Activated CD4-positive, alpha-beta T cell treated with anti-CD3 and anti-CD28 coated beads, Interleukin-2, amount 50 U/mL, for 4 hours (primary cell): ENCODE data around the gene SNAPC2.
"Not testable (repeated sequence)": the region's sequence is repeated elsewhere in the genome, so short reads cannot be mapped to it uniquely, and the experiment has no call there.

Source experiments
- DNase-seq, 2 experiments: peaks; one replicate each; pipeline ENCODE4 v3.0.0-alpha.2; 2020

Gene SNAPC2

DNA sequence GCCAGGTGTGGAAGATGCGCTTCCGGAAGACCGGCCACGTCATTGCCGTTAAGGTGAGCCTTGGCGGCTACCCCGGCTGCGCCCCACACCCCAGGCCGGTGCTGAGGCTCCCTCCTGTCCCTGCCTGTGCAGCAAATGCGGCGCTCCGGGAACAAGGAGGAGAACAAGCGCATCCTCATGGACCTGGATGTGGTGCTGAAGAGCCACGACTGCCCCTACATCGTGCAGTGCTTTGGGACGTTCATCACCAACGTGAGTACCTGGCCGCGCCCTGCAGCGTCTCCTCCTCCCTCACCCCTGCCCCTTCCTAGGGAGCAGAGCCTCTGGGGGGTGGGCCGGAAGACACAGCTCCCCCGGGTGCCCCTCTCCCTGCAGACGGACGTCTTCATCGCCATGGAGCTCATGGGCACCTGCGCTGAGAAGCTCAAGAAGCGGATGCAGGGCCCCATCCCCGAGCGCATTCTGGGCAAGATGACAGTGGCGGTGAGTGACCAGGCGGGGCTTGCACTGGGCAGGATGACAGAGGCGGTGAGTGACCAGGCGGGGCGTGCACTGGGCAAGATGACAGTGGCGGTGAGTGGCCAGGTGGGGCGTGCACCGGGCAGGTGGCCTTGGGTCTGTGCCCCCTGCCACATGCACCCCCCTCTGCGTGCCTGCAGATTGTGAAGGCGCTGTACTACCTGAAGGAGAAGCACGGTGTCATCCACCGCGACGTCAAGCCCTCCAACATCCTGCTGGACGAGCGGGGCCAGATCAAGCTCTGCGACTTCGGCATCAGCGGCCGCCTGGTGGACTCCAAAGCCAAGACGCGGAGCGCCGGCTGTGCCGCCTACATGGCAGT lies 9.6 kb upstream of the SNAPC2 start:
- DNase-seq: no peak

DNA sequence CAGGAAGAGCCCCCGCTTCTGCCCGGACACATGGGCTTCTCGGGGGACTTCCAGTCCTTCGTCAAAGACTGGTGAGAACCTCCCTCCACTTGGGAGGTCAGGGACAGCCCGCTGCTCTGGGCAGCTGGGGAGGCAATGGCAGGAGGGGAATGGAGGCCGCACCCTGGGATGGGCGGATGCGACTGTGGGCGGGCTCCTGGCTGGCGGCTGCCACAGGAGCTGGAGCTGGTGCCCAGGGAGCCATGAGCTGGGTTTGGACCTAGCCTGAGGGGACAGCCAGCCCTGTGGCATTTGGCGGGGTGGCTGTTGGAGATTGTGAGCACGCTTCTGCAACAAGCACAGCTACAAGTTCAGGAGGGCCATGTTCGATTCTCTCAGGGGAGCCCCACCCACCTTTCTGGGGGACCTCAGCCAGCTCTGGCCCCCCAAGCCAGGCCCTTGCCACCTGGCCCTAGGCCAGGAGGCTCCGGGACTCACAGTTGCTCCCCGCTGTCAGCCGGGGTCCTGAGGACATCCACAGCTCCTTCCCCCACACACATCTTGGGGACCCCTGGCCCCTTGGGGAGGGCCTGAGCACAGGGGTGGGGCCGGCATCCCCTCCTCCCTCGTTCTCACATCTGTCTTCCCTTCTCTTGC lies 8.5 kb upstream of the SNAPC2 start:
- no peak for DNase-seq

DNA sequence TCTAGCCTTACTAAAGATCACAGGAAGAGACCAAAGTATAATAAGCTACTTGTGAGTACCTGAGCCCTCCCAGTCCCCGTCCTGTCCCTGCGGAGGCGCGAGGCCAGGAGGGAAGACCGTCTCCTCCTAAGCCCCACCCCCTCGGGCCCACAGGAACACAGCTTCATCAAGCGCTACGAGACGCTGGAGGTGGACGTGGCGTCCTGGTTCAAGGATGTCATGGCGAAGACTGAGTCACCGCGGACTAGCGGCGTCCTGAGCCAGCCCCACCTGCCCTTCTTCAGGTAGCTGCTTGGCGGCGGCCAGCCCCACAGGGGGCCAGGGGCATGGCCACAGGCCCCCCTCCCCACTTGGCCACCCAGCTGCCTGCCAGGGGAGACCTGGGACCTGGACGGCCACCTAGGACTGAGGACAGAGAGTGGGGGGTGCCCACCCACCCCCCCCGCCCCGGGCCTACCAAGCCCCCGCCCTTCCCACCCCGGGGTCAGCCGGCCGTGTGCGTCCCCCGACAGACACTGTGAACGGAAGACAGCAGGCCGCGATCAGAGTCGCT lies 7.9 kb upstream of the SNAPC2 start:
- no peak for DNase-seq

DNA sequence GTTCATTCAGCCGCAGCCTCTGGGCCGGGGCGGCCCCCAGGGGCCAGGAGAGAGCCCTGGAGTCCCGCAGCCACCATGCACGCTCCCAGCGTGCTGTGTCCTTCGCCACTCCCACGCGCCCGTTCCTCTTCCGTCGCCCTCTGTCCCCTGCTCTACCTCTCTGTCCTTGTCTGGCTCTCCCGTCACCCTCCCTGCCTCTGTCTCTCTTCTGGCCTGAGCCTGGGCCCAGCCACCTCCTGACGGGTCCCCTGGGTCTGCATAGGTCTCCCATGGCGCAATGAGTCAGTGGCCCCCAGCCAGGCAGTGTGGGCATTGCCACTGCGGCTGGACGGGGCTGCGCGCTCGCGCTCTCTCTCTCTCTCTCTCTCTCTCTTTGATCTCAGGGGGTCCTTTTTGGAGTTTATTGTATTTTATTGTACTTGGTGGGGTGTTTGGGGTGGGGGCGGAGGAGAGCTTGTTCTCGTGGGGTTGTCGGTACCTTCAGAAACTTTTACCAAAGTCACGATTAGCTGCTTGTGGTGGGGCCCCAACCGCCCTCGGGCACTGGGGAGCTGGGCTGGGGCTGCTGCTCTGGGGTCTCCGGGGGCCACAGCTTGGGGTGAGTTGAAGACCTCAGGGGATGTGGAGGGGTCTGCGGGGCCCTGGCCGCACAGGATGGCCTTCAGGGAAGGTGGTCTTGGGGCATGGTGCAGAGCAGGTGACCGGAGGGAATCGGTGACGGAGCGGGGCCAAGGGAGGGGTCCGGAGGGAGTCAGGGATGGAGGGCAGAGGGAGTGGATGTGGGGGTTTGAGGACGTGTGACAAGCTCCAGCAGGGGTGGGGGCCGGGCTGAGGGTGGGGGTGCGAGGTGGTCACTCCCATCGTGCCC lies 7.2 kb upstream of the SNAPC2 start:
- DNase-seq: no peak

DNA sequence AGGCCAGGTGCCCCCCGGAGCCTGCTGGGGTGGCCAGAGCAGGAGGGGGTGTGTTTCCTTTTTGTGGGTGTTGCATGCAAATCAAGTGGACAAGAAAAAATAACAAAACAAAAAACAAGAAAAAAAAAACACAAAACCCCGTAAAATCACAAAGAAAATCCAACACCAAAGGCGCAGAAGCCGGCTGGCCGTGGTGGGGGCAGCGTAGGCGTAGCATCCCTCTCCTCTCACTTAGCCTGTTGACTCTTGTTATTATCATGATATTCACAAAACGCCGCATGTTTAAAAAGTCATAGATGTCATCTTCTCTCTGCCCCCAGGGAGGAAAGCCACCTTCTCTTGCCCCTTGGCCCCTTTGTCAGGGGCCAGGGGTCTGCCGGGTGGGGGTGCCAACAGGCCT lies 6.5 kb upstream of the SNAPC2 start:
- DNase-seq: no peak

DNA sequence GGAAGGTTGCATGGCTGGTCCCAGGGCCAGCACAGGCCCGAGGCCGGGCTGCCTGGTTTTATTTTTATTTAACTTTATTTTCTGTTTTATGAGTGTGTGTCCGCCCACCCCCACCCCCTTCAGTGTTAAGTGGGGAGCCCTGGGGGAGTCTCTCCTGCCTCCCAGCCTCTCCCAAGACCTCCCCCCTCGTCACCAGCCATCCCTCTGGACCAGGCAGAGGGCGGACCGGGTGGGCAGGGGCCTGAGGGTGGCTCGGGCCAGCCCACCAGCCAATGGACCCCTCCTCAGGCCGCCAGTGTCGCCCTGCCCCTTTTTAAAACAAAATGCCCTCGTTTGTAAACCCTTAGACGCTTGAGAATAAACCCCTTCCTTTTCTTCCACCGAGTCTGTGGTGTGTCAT lies 6.0 kb upstream of the SNAPC2 start:
- no peak for DNase-seq

DNA sequence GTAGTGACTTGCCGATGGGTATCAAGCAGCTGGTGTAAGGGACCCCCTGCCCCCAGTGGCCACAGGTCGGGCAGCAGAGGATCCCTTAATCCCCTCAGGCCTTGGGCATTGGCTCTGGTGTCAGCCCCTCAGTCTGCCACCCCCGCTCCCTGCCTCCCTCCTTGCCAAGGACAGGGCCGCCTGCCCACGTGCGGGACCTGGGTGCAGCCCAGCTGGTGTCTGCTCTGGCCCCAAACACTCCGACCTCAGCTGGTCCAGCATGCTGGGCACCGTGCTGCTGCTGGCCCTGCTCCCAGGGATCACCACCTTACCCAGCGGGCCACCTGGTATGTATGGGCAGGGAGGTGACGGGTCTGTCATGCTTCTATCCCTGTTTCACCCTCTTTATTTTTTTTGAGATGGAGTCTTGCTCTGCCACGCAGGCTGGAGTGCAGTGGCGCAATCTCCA lies 5.5 kb upstream of the SNAPC2 start, which contains the start of gene TGFBR3L:
TGFBR3L (plus strand) TSS at position 233 of the 448 bp plus-strand sequence.
- DNase-seq: no peak

DNA sequence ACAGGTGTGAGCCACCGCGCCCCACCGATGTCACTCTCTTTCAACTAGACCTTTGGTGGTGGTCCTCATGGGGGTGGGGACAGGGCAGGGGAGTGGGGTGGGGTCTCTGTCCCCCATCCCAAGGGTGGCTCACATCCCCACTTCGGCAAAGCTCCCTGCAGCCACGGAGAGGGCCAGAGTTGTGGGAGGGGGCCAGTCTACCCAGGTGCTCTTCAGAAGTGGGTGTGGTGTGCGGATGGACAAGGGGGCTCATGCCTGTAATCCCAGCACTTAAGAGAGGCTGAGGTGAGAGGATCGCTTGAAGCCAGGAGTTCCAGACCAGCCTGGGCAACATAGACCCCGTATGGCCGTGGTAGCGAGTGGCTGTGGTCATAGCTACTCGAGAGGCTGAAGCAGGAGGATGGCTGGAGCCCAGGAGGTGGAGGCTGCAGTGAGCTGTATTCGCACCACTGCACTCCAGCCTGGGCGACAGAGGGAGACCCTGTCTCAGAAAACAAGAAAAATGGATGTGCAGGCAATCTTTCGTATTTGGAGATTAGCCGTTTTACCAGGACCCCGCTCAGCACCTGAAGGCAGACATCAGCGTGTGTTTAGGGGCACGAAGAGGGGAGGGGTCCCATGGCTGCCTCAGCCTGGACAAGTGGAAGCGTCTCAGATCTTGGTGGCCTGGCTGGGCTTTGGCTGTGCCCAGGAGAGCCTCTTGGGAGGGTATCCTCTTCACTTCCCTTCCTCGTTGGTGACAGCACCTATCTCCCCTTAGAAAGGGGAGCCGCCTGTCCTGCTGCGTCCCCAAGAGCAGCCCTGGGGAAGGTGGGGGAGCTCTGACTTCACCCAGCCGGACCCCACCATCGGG lies 4.7 kb upstream of the SNAPC2 start:
- DNase-seq: no peak

DNA sequence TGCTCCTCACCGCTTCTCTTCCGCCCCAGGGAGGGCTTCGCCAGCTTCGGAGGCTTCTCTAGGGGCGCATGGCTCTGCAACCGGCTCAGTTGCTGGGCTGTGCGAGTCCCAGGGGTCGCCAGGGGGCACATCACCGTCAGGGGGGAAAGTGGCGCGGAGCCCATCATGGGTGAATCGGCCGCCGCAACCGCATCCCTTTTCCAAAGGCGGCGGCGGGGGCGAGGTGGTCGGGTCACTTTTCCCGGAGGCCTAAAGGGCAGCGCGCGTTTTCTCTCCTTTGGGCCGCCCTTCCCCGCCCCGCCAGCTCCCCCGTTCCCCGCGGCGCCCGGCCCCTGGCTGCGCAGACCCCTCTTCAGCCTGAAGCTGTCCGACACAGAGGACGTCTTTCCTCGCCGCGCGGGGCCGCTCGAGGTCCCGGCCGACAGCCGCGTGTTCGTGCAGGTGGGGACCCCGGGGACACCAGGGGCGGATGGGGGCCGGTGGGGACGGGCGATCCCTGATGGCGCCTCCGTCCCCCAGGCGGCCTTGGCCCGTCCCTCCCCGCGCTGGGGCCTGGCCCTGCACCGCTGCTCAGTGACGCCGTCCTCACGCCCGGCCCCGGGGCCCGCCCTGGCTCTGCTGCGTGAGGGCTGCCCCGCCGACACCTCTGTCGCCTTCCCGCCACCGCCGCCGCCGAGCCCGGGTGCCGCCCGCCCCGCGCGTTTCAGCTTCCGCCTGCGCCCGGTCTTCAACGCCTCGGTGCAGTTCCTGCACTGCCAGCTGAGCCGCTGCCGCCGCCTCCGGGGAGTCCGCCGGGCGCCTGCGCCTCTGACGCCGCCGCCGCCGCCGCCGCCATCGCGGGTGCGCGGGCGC lies 3.8 kb upstream of the SNAPC2 start:
- no peak for DNase-seq

DNA sequence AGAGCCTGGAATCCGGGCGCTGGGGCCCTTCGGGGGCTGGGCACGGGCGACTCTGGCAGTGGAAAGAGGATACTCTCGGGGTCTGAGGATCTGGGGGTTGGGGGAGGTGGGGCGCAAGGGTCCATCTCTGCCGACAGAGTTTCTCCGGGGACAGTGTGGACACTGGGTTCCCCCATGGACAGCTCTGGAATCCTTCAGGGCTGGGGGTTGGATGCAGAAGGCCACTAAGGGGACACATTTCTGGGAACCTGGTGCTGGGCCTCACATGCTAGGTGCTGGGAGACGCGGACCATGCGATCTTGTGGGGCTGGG lies 3.2 kb upstream of the SNAPC2 start:
- DNase-seq: no peak

DNA sequence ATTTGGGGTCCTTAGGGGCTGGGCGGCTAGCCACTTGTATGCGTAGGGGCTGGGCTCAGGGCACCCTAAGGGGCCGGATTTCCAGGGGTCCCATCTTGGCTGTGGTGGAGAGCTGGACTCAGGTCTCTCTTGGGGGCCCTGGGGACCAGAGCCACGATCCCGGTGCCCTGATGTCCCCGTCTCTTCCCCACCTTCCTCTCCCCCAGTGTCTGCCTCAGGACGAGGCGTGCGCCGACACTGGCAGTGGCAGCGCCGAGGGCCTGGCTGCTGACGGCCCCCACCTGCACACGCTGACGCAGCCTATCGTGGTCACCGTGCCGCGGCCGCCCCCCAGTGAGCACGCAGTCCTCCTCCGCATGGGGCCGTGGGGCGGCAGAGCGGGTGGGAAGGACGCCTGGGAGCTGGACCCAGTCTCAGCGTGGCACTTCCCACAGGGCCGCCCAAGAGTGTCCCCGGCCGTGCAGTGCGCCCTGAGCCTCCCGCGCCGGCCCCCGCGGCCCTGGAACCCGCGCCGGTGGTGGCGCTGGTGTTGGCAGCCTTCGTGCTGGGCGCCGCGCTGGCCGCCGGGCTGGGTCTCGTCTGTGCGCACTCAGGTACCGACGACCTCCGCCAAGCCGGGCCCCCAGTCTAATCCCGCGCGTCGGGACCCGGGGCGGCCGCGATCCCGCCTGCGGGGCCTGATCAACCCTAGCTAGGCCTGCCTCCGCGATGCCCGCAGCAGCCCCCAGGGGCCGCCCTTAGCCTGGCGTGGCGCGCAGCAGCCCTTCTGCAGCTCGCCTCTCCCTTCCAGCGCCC lies 2.7 kb upstream of the SNAPC2 start:
- DNase-seq: peak; percentile 50 to 54

DNA sequence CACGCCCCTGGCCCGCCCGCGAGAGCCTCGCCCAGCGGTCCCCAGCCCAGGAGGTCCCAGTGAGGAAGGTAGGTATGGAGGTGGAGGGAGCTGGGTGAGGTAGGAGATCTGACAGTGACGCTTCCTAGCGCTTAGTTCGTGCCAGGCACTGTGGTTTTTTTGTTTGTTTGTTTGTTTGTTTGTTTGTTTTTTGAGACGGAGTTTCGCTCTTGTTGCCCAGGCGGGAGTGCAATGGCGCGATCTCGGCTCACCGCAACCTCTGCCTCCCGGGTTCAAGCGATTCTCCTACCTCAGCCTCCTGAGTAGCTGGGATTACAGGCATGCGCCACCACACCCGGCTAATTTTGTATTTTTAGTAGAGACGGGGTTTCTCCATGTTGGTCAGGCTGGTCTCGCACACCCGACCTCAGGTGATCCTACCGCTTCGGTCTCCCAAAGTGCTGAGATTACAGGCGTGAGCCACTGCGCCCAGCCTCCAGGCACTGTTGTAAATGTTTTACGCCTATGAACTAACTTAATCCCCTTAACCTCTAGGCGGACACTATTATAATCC lies 2.0 kb upstream of the SNAPC2 start:
- DNase-seq: not testable (repeated sequence)

DNA sequence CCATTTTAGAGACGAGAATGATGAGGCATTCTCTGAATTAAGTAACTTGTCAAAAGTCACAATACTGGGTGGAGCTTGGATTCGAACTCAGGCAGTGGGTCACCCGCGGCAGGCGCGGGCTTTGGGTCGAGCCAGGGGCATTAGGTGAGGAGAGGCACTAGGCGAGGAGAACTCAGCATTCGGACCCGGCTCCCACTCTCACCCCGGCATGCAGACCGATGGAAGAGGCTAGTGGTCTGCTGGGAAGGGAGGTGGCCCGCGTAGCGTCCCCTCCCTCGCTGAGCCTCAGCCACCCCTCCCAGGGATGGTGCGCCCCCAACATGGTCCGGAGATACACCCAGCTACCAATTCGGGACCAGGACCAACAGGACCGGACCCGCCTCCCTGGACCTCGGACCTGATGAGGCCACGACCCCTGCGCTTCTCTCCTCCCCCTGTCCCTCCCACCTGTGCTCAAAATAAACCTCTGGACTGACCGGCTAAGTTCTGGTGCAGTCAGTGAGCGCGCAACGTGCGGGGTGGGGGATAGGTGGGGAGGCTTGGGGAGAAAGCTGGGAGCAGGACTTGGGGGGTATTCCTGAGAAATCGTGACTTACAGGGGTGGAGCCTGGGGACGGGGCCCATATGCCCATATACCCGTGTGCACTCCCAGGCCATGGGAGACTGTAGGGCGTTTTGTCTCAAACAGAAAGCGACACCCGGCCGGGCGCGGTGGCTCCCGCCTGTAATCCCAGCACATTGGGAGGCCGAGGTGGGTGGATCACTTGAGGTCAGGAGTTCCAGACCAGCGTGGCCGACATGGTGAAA lies 1.3 kb upstream of the SNAPC2 start:
- DNase-seq: no peak

DNA sequence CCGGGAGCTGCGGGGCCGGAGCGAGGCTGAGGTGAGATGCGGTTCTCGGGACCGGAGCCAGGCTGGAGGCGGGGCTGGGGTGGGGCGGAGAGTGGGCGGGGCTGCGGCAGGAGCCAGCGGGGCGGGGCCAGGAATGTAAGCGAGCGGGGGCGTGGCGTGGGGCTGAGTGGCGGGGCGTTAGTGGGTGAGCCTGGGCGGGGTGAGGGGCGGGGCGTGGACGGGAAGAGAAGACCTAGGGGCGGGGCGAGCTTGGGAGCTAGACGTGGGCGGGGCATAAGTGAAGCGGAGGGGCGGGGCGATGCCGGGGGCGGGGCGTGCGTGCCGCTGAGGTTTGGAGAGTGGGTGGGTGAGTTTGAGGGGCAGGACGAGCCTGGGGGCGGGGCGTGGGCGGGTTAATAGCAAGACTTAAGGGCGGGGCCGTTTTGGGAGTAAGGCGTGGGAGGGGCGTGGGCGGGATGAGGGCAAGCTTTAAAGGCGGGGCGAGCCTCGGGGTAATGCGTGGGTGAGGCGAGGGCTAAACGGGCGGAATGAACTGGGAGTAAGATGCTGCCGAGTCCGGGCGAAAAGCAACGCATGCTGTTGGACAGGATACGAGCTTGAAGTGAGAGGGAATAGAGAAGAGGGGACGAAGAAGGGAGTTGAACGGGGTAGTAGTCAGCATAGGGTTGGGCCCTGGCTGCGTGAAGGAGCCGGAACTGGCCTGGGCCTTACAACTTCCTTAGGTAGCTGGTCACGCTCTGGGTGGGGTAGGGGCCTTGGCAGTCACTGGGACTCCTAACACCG lies 572 bp downstream of the SNAPC2 start:
- DNase-seq: peak; percentile 100

DNA sequence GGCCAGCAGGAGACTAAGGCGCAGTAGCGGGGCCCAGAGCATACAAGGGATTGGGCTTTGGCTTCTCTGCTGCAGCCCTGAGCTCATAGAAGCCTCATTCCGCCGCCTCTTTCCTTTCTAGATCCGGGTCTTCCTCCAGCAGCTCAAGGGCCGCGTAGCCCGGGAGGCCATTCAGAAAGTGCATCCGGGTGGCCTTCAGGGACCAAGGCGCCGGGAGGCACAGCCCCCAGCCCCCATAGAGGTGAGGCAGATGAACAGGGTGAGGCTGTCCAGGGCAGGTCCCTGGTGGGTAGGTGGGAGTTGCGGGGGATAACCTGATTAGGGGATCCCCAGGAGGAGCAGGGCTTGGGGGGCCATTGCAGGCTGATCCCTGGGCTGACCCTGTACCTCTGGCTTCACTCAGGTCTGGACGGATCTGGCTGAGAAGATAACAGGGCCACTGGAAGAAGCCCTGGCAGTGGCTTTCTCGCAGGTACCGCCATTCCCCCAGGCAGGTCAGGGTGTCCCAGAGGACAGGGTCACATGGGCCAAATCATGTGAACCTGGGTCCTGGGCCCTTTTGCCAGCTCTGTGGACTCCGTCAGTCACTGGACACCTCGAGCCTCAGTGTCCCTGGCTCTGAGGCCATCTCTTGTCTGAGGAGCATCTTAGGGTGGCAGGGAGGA lies 1.3 kb downstream of the SNAPC2 start:
- no peak for DNase-seq

DNA sequence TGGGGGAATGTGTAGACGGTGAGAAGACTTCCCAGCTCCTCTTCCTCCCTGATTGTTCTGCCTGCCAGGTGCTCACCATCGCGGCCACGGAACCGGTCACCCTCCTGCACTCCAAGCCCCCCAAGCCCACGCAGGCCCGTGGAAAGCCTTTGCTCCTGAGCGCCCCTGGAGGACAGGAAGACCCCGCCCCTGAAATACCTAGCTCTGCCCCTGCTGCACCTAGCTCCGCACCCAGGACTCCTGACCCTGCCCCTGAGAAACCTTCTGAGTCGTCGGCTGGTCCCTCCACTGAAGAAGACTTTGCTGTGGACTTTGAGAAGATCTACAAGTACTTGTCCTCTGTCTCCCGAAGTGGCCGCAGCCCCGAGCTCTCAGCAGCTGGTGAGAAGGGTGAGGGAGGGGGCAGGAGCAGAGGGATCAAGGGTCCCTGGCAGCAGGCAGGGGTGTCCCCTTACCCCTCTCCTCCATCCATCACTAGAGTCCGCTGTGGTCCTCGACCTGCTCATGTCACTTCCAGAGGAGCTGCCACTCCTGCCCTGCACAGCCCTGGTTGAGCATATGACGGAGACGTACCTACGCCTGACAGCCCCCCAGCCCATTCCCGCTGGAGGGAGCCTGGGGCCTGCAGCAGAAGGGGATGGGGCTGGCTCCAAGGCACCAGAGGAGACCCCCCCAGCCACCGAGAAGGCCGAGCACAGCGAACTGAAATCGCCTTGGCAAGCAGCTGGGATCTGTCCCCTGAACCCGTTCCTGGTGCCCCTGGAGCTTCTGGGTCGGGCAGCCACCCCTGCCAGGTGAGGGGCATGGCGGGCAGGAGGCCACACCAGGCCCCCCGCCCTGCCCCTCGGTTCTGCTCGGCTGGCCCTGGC lies 2.1 kb downstream of the SNAPC2 start:
- no peak for DNase-seq

DNA sequence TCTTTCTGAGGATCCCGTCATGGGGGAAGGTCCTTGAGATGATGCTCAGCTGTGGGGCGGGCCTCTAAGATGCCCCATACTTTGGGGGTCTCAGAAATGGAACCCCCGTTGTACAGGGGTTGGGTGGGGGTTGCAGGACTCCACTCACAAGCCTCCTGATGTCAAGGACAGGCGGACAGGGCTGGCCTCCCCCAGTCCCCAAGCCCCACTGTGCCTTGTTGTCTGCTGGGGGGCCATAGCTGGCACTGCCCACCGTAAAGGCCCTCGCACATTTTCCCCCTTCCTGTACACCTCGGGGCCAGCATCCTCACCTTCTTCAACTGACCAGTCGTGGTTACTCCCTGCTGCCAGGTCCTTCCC lies 2.7 kb downstream of the SNAPC2 start:
- DNase-seq: no peak
